Mesenteric fat pad (tissue), 1 donor: ENCODE results near the gene ATP5ME. TPM values are rescaled to one million over a fixed set of nuclear protein-coding genes. Genes with fewer than 3 reads are reported as not detected.

ENCODE experiments used
- DNase-seq: peaks from one replicate; pipeline ENCODE4 v3.0.0-alpha.2; 2020; ENCODE audit warnings: low spot score
- total RNA-seq: library from RNA; stranded (reverse); fragmentation: NEBNext Ultra II Directional; extraction: Animal tissue kit (Norgen Biotek cat#: 25700); gene quantifications from one replicate; pipeline ENCODE4 v1.2.1, GENCODE V29; 2021
- donor health status: DM: yes; HTN: yes; CAD: no.

The ATP5ME gene
- total RNA-seq, 1 donor from 2014 or later: 210 TPM

GRCh38 chr4:684623-685327 is 10.7 kb upstream of the ATP5ME start:
- no peak for DNase-seq

GRCh38 chr4:683982-684622 is 10.0 kb upstream of the ATP5ME start:
- no peak for DNase-seq

GRCh38 chr4:683247-683897 is 9.3 kb upstream of the ATP5ME start:
- no peak for DNase-seq

- DNase-seq: no peak
Observed at GRCh38 chr4:682490-683172, 8.6 kb upstream of the ATP5ME start.

- no peak for DNase-seq
Observed at GRCh38 chr4:681736-682451, 7.8 kb upstream of the ATP5ME start.

- DNase-seq: no peak
Observed at GRCh38 chr4:680928-681645, 7.0 kb upstream of the ATP5ME start.

- DNase-seq: no peak
Observed at GRCh38 chr4:680551-680927, 6.5 kb upstream of the ATP5ME start.

- DNase-seq: no peak
Observed at GRCh38 chr4:680091-680490, 6.0 kb upstream of the ATP5ME start.

GRCh38 chr4:679629-680028 is 5.6 kb upstream of the ATP5ME start:
- no peak for DNase-seq

- no peak for DNase-seq
Observed at GRCh38 chr4:679104-679481, 5.0 kb upstream of the ATP5ME start.

- no peak for DNase-seq
Observed at GRCh38 chr4:678331-679103, 4.4 kb upstream of the ATP5ME start.

GRCh38 chr4:677431-678293 is 3.6 kb upstream of the ATP5ME start:
- no peak for DNase-seq

- no peak for DNase-seq
Observed at GRCh38 chr4:676871-677235, 2.8 kb upstream of the ATP5ME start.

- no peak for DNase-seq
Observed at GRCh38 chr4:675980-676870, 2.1 kb upstream of the ATP5ME start.

- DNase-seq: no peak
Observed at GRCh38 chr4:675036-675882, 1.2 kb upstream of the ATP5ME start.

GRCh38 chr4:673349-674091 is 556 bp downstream of the ATP5ME start:
- DNase-seq: no peak
